M059J (cell line): Measurements from ENCODE around the gene NFU1. TPM values are rescaled to one million over a fixed set of nuclear protein-coding genes. Genes with fewer than 3 reads are reported as not detected.
"Not testable (repeated sequence)": the region's sequence is repeated elsewhere in the genome, so short reads cannot be mapped to it uniquely, and the experiment has no call there.

Source experiments
- DNase-seq: peaks from one replicate; pipeline ENCODE4 v3.0.0-alpha.2; 2012; ENCODE audit warnings: low read depth
- total RNA-seq: library from RNA; depleted of rRNA; stranded (reverse); fragments of >200 nt; shearing (Covaris generic); gene quantifications from 2 replicates; pipeline ENCODE4 v1.2.3, GENCODE V29; 2014

Gene NFU1
- total RNA-seq, 1 experiment from 2014 or later: 48.5 TPM

- DNase-seq: no peak
Observed at GRCh38 chr2:69387770-69388481, 49.3 kb downstream of the NFU1 start.

GRCh38 chr2:69386789-69387734 is 50.2 kb downstream of the NFU1 start, which contains the start of gene GFPT1:
GFPT1 (minus strand) TSS chr2:69387227; CDS start chr2:69387071, 156 bp downstream.
- DNase-seq: peak; percentile 93

GRCh38 chr2:69386360-69386759 is 50.9 kb downstream of the NFU1 start:
- no peak for DNase-seq

GRCh38 chr2:69385443-69386151 is 51.6 kb downstream of the NFU1 start:
- DNase-seq: no peak

- DNase-seq: no peak
Observed at GRCh38 chr2:69384618-69385081, 52.6 kb downstream of the NFU1 start.

- no peak for DNase-seq
Observed at GRCh38 chr2:69383176-69383812, 53.9 kb downstream of the NFU1 start.

- DNase-seq: no peak
Observed at GRCh38 chr2:69382547-69382946, 54.7 kb downstream of the NFU1 start.

- peak; percentile 59 for DNase-seq
Observed at GRCh38 chr2:69381337-69381737, 55.9 kb downstream of the NFU1 start.

GRCh38 chr2:69380072-69380917 is 56.9 kb downstream of the NFU1 start:
- DNase-seq: no peak

- DNase-seq: no peak
Observed at GRCh38 chr2:69376403-69376802, 60.8 kb downstream of the NFU1 start.

- peak; percentile 29 for DNase-seq
Observed at GRCh38 chr2:69375494-69376353, 61.5 kb downstream of the NFU1 start.

GRCh38 chr2:69372767-69373166 is 64.5 kb downstream of the NFU1 start:
- no peak for DNase-seq

- no peak for DNase-seq
Observed at GRCh38 chr2:69369802-69370201, 67.4 kb downstream of the NFU1 start.

- DNase-seq: no peak
Observed at GRCh38 chr2:69368588-69368987, 68.6 kb downstream of the NFU1 start.

- no peak for DNase-seq
Observed at GRCh38 chr2:69359371-69359770, 77.9 kb downstream of the NFU1 start.

GRCh38 chr2:69358914-69359313 is 78.3 kb downstream of the NFU1 start:
- DNase-seq: no peak

GRCh38 chr2:69356471-69356870 is 80.8 kb downstream of the NFU1 start:
- DNase-seq: no peak

GRCh38 chr2:69354976-69355375 is 82.3 kb downstream of the NFU1 start:
- DNase-seq: not testable (repeated sequence)

- no peak for DNase-seq
Observed at GRCh38 chr2:69353360-69353759, 83.9 kb downstream of the NFU1 start.

GRCh38 chr2:69348781-69349180 is 88.5 kb downstream of the NFU1 start:
- no peak for DNase-seq
